MG63 (cell line): ENCODE results near the gene PTMS. TPM values are rescaled to one million over a fixed set of nuclear protein-coding genes. Genes with fewer than 3 reads are reported as not detected.
"Not testable (repeated sequence)": the region's sequence is repeated elsewhere in the genome, so short reads cannot be mapped to it uniquely, and the experiment has no call there.

Experiments used
- DNase-seq: peaks from one replicate; pipeline ENCODE4 v3.0.0-alpha.2; 2020
- H3K27me3 ChIP-seq: fragments of 250-450 bp; sonication (Bioruptor Pico); 2 replicates; pipeline ENCODE4 v1.5.1; 2020; ENCODE audit warnings: mild to moderate bottlenecking, moderate library complexity
- H3K36me3 ChIP-seq: fragments of 250-450 bp; sonication (Bioruptor Pico); 2 replicates; pipeline ENCODE4 v1.5.1; 2020; ENCODE audit warnings: mild to moderate bottlenecking, moderate library complexity
- H3K4me3 ChIP-seq: fragments of 250-450 bp; sonication (Bioruptor Pico); 2 replicates; pipeline ENCODE4 v1.5.1; 2020; ENCODE audit warnings: mild to moderate bottlenecking, moderate library complexity
- H3K9me3 ChIP-seq: fragments of 250-450 bp; sonication (Bioruptor Pico); 2 replicates; pipeline ENCODE4 v1.5.1; 2020; ENCODE audit warnings: mild to moderate bottlenecking, moderate library complexity
- total RNA-seq: library from RNA; depleted of rRNA; stranded (reverse); fragments of >200 nt; shearing (Covaris generic); gene quantifications from 2 replicates; pipeline ENCODE4 v1.2.3, GENCODE V29; 2014; ENCODE audit warnings: low replicate concordance; rRNA removed

Gene PTMS, protein sequence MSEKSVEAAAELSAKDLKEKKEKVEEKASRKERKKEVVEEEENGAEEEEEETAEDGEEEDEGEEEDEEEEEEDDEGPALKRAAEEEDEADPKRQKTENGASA
- 272 and 328 TPM in 2 replicates for total RNA-seq

DNA sequence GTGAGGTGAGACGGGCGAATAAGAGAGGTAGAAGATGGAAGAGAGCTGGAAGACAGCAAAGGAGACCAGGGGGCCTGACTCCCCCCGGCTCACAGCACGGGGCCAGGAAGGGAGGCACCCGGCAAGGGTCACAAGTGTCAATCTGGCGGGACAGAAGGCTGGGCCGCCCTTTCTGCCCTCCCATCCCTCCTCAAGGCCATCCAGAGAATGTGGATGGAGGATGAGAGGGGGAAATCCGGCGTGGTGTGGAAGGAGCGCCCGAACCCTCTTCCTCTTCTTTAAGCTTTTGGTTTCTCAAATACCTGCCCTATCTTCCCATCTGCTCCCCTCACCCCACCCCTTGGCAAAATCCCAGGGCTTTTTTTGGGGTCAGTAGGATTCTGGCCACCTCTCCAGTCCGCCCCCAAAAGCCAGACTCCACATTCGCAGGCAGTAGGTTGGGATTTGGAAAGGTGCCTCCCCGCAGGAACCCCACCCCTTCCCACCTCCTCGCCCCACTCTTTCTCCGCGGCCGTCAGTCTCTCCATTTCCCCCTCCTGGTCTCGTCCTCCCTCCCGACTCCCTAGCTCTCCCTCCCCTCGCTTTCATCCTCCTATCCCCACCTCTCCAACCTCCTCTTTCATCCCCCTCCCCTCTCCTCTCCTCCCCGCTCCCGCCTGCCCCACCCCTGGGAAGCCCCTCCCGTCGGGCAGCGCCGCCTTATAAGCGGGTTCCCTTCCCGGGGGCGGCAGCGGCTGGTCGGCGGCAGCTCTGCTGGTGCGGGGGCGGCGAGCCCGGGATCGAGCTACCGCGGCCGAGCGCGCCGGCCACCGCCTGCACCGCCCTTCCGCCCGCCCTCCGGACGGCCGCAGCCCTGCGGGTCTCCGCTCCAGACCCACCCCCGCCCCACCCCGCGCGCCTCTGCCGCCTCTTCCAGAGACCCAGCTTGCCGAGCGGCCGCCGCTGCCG, at the start of gene PTMS:
TSS of gene PTMS (plus strand) at position 730 of the 948 bp plus-strand sequence. CDS start 343 bp downstream, outside the sequence.
- DNase-seq = peak; percentile 94
- no peaks in the 10 kb centered on the region for H3K9me3 ChIP-seq
- peaks cover 27% of the 10 kb centered on the region for H3K36me3 ChIP-seq
- no peaks in the 10 kb centered on the region for H3K27me3 ChIP-seq
- H3K4me3 ChIP-seq = peak within 1 kb of the TSS; percentile 90

- no peak for DNase-seq
- Histone ChIP-seq H3K27me3 (no peaks in the 10 kb centered on the region), H3K4me3 (no peak overlapping the region), H3K36me3 (no peaks in the 10 kb centered on the region), H3K9me3 (no peaks in the 10 kb centered on the region)
Observed at GRCh38 chr12:6716874-6717437, 49.2 kb upstream of the PTMS start.

- H3K4me3 ChIP-seq = peak overlapping the region; percentile 67
- DNase-seq = no peak
- H3K36me3 ChIP-seq = peaks cover 6% of the 10 kb centered on the region; the same call in 1 of the 2 replicates
- H3K27me3 ChIP-seq = no peaks in the 10 kb centered on the region
- no peaks in the 10 kb centered on the region for H3K9me3 ChIP-seq
Observed at GRCh38 chr12:6722863-6723262, 43.3 kb upstream of the PTMS start.

DNA sequence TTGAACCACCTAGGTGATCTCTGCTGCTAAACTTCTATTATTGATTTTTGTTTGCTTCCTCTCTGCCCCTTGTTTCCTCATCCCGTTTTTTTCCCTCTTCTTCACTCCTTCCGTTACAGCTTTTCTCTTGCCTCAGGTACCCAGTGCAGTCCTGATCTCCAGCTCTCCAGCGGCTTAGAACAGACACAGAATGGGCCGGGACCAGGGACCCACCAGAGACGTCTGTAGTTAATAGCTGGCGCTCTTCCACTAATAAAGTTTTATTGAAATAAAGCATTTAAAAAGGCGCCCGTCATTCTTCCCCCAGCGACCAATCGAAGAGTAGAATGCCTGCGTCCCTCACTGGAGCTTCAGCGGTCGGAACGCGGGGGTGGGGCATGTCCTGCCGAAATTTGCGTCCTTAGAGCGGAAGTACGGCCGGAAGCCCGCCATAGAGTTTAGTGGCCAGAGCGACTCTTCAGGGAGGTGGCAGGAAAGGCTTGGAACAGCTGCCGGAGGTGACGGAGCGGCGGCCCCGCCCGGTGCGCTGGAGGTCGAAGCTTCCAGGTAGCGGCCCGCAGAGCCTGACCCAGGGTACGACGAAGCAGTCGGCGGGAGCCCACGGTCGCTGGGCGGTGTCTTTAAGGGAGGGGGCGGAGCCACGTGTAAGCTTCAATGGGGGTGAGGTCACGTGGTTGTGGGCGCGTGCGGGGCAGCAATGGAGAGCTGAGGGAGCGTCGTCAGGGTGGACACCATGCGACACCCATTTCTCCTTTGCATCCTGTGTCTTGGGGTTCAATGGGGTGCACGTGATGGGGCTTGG, 42.4 kb upstream of the PTMS start, which contains the start of gene COPS7A:
TSS of gene COPS7A (plus strand) at position 440 of the 802 bp plus-strand sequence. CDS start 611 bp downstream, outside the sequence.
- no peaks in the 10 kb centered on the region for H3K27me3 ChIP-seq
- H3K4me3 ChIP-seq = peak within 1 kb of the TSS; percentile 67
- DNase-seq = peak; percentile 99
- peaks cover 13% of the 10 kb centered on the region for H3K36me3 ChIP-seq
- no peaks in the 10 kb centered on the region for H3K9me3 ChIP-seq

DNA sequence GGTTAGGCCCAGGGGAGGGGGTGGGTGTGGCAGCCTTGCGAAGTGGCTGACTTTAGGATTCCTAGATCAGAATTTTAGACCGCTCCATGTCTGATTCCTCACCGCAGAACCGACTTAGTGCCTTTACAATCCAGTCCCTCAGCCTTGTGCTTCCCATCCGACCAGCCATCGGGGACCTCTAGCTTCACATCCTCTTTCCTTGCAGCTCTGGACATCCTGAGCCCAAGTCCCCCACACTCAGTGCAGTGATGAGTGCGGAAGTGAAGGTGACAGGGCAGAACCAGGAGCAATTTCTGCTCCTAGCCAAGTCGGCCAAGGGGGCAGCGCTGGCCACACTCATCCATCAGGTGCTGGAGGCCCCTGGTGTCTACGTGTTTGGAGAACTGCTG, 41.8 kb upstream of the PTMS start:
- Histone ChIP-seq H3K9me3 (no peaks in the 10 kb centered on the region), H3K36me3 (peaks cover 13% of the 10 kb centered on the region), H3K27me3 (no peaks in the 10 kb centered on the region), H3K4me3 (peak overlapping the region; percentile 67)
- DNase-seq = peak; percentile 15

- Histone ChIP-seq H3K36me3 (peaks cover 21% of the 10 kb centered on the region), H3K9me3 (no peaks in the 10 kb centered on the region), H3K27me3 (no peaks in the 10 kb centered on the region), H3K4me3 (no peak overlapping the region)
- no peak for DNase-seq
Observed at GRCh38 chr12:6725350-6725749, 40.8 kb upstream of the PTMS start.

- Histone ChIP-seq H3K9me3 (no peaks in the 10 kb centered on the region), H3K4me3 (no peak overlapping the region), H3K36me3 (peaks cover 33% of the 10 kb centered on the region), H3K27me3 (no peaks in the 10 kb centered on the region)
- DNase-seq = no peak
Observed at GRCh38 chr12:6729186-6729585, 37.0 kb upstream of the PTMS start.

- Histone ChIP-seq H3K36me3 (peaks cover 33% of the 10 kb centered on the region), H3K4me3 (no peak overlapping the region), H3K9me3 (no peaks in the 10 kb centered on the region), H3K27me3 (no peaks in the 10 kb centered on the region)
- no peak for DNase-seq
Observed at GRCh38 chr12:6730169-6730568, 36.0 kb upstream of the PTMS start.

DNA sequence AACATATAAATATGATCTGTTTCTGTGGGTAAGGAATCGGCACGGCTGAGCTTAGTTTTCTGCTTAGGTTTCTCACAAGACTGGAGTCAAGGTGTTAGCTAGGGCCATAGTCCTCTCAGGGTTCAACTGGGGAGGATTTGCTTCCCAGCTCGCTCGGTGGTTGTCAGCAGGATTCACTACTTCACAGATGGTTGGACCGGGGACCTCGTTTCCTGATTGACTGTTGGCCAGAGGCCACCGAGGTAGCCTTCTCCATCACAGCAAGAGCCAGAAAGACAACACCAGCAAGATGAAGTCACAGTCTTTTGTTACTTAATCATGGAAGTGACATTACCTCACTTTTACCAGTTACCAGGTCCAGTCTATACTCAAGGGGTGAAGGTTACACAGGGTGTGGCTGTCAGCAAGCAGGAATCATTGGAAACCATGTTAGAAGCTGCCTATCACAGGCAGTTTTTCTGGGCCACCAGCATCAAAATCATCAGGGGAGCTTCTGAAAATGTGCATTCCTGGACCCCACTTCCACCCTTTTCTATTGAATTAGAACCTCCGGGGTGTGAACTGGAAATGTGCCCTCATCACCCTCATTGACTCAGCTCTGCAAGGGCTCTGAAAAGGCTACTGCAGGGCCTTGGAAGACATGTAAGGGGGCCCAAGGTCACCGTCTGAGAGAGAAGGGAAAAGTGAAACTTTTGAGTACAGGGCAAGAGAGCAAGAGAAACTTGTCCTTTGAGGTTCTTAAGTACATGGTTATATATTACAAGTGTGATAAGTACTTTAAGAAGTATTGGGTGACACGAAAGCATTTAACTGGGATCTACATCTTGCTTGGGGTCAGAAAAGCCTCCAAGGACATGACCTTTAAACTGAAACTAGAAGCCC, 31.4 kb upstream of the PTMS start:
- H3K4me3 ChIP-seq = no peak overlapping the region
- no peaks in the 10 kb centered on the region for H3K27me3 ChIP-seq
- DNase-seq = no peak
- peaks cover 24% of the 10 kb centered on the region for H3K36me3 ChIP-seq
- H3K9me3 ChIP-seq = no peaks in the 10 kb centered on the region; the same call in 1 of the 2 replicates

DNA sequence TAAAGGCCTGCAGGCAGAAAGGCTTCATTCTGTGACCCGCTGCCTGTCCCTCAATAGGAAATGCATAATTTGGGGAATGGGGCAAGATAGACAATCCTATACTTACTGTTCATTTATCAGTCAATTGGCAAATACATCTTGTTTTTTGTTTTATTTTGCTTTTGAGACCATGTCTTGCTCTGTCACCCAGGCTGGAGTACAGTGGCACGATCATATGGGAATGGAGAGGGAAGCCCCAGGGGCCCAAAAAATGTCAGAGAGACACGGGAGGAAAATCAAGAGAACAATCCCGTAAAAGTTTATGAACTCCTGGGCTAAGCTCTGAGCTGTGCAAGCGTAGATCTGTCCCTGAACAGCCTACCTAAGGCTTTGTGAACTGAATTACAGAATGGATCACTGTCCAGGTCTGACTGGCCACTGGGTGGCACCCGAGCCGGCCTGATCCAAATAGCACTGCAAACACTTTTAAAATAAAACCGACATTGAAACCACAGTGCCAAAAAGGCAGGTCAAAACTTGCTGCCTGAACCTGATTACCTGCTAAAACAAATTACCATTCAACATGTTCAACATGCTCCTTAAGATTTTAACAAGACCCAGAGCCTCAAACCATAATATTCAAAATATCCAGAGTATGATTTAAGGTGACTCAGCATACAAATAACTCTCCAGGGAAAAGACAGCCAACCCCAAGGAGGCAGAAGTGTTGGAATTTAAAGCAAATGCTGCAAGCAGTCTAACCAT, 30.5 kb upstream of the PTMS start:
- Histone ChIP-seq H3K36me3 (peaks cover 16% of the 10 kb centered on the region), H3K9me3 (no peaks in the 10 kb centered on the region; the same call in 1 of the 2 replicates), H3K27me3 (no peaks in the 10 kb centered on the region), H3K4me3 (no peak overlapping the region)
- peak; percentile 36 for DNase-seq

- Histone ChIP-seq H3K4me3 (no peak overlapping the region), H3K36me3 (peaks cover 7% of the 10 kb centered on the region), H3K27me3 (no peaks in the 10 kb centered on the region), H3K9me3 (no peaks in the 10 kb centered on the region; the same call in 1 of the 2 replicates)
- DNase-seq = no peak
Observed at GRCh38 chr12:6736754-6737153, 29.4 kb upstream of the PTMS start.

DNA sequence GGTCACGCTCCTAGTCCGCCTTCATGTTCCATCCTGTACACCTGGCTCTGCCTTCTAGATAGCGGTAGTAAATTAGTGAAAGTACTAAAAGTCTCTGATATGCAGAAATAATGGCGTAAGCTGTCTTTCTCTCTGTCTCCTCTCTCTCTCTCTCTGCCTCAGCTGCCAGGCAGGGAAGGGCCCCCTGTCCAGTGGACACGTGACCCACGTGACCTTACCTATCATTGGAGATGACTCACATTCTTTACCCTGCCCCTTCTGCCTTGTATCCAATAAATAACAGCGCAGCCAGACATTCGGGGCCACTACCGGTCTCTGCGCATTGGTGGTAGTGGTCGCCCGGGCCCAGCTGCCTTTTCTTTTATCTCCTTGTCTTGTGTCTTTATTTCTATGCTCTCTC, 24.1 kb upstream of the PTMS start:
- not testable (repeated sequence) for H3K9me3 ChIP-seq, H3K27me3 ChIP-seq, H3K4me3 ChIP-seq, DNase-seq, H3K36me3 ChIP-seq

GRCh38 chr12:6742834-6743233, 23.3 kb upstream of the PTMS start:
- Histone ChIP-seq H3K27me3 (no peaks in the 10 kb centered on the region), H3K36me3 (peaks cover 8% of the 10 kb centered on the region), H3K4me3 (no peak overlapping the region), H3K9me3 (no peaks in the 10 kb centered on the region)
- no peak for DNase-seq

- not testable (repeated sequence) for H3K27me3 ChIP-seq, H3K4me3 ChIP-seq, H3K9me3 ChIP-seq, DNase-seq
- H3K36me3 ChIP-seq = peaks cover 12% of the 10 kb centered on the region
Observed at GRCh38 chr12:6743300-6743699, 22.9 kb upstream of the PTMS start.
